H1 (cell line): ENCODE results near the gene CAMK2B. TPM values are rescaled to one million over a fixed set of nuclear protein-coding genes. Genes with fewer than 3 reads are reported as not detected.

Experiments used
- CTCF ChIA-PET: fragments of 300-600 bp; sonication (Branson Sonifier 250); formaldehyde crosslinking; loops from one replicate; lab custom pipeline; 2021; ENCODE audit not compliant: partially characterized antibody; lab: Charles Lee
- POLR2A ChIA-PET: fragments of 300-600 bp; sonication (Branson Sonifier 250); formaldehyde crosslinking; loops from one replicate; lab custom pipeline; 2021; ENCODE audit warnings: inconsistent platforms; ENCODE audit not compliant: partially characterized antibody; lab: Charles Lee
- DNase-seq, 2 experiments: peaks; one replicate each; pipeline versions ENCODE4 v3.0.0 to v3.0.0-alpha.2; 2010 to 2022; ENCODE audit warnings: low spot score in 2 of 2, low read depth in 1 of 2, mixed read lengths in 1 of 2
- FAIRE-seq: peaks from 2 replicates; lab custom pipeline; 2011; peaks lifted over from hg19 to GRCh38; lab: Jason Lieb, UNC
- H2AFZ ChIP-seq: 2 replicates; pipeline ENCODE4 v1.8.1; 2012; ENCODE audit warnings: low read length, inconsistent platforms
- H2AK5ac ChIP-seq: 2 replicates; pipeline ENCODE4 v1.6.1; 2013; ENCODE audit warnings: low read depth, low read length
- H2BK120ac ChIP-seq: replicated peaks from 2 replicates; pipeline ENCODE3; 2013; ENCODE audit warnings: low read depth, low read length, inconsistent platforms
- H2BK12ac ChIP-seq: 2 replicates; pipeline ENCODE4 v1.6.1; 2013; ENCODE audit warnings: low read depth, low read length
- H2BK15ac ChIP-seq: 2 replicates; pipeline ENCODE4 v1.6.1; 2013; ENCODE audit warnings: low read length
- H2BK20ac ChIP-seq: 2 replicates; pipeline ENCODE4 v1.6.1; 2013; ENCODE audit warnings: low read length
- H2BK5ac ChIP-seq: 2 replicates; pipeline ENCODE4 v1.6.1; 2013; ENCODE audit warnings: low read depth, low read length
- H3K14ac ChIP-seq: 2 replicates; pipeline ENCODE4 v1.6.1; 2013; ENCODE audit warnings: inconsistent platforms; ENCODE audit not compliant: insufficient read length
- H3K18ac ChIP-seq: 2 replicates; pipeline ENCODE4 v1.6.1; 2013; ENCODE audit warnings: low read length; ENCODE audit errors: extremely low read depth
- H3K23ac ChIP-seq: 2 replicates; pipeline ENCODE4 v1.6.1; 2013; ENCODE audit warnings: inconsistent platforms; ENCODE audit not compliant: insufficient read length
- H3K23me2 ChIP-seq: 2 replicates; pipeline ENCODE4 v1.6.1; 2013; ENCODE audit warnings: low read depth, low read length
- H3K27ac ChIP-seq: 2 replicates; pipeline ENCODE4 v1.6.1; 2011; ENCODE audit warnings: low read depth, low read length, inconsistent platforms
- H3K27me3 ChIP-seq, 4 experiments: replicated peaks in 1 of 4; 1 replicate in 1 of 4; 2 replicates in 3 of 4; pipeline versions ENCODE4 v1.6.1 to v1.8.1; 2011 to 2013; ENCODE audit warnings: low read length in 3 of 4, mild to moderate bottlenecking in 3 of 4, inconsistent platforms in 2 of 4, mixed read lengths in 2 of 4, moderate library complexity in 1 of 4; ENCODE audit not compliant: control insufficient read depth in 3 of 4, insufficient read depth in 3 of 4; ENCODE audit errors: extremely low read depth in 1 of 4
- H3K36me3 ChIP-seq, 4 experiments: 2 replicates each; pipeline versions ENCODE4 v1.6.1 to v1.8.1; 2011 to 2013; ENCODE audit warnings: mild to moderate bottlenecking in 4 of 4, low read length in 3 of 4, moderate library complexity in 2 of 4, control low read depth in 1 of 4, inconsistent platforms in 1 of 4; ENCODE audit not compliant: insufficient read depth in 4 of 4, control insufficient read depth in 2 of 4
- H3K4ac ChIP-seq: replicated peaks from 2 replicates; pipeline ENCODE3; 2013; ENCODE audit warnings: low read length, low read depth, mixed read lengths, inconsistent platforms; ENCODE audit not compliant: insufficient read length
- H3K4me1 ChIP-seq, 4 experiments: replicated peaks in 1 of 4; 1 replicate in 1 of 4; 2 replicates in 3 of 4; pipeline versions ENCODE4 v1.6.1 to v1.8.1; 2011 to 2013; ENCODE audit warnings: low read length in 3 of 4, inconsistent platforms in 2 of 4, mixed read lengths in 1 of 4; ENCODE audit not compliant: insufficient read depth in 4 of 4, control insufficient read depth in 3 of 4
- H3K4me2 ChIP-seq, 2 experiments: 2 replicates each; pipeline versions ENCODE4 v1.6.1 to v1.8.1; 2011 to 2013; ENCODE audit warnings: low read depth in 2 of 2, low read length in 2 of 2, control low read depth in 1 of 2, inconsistent platforms in 1 of 2, mild to moderate bottlenecking in 1 of 2; ENCODE audit not compliant: insufficient read depth in 1 of 2
- H3K4me3 ChIP-seq, 4 experiments: fragments of 200-600, 300-600 bp in 1 of 4; sonication (generic), shearing (Covaris generic), sonication (Bioruptor Twin) in 1 of 4; 2 replicates each; pipeline versions ENCODE4 v1.5.1 to v1.8.1; 2011 to 2016; ENCODE audit warnings: low read length in 4 of 4, low read depth in 3 of 4, control low read depth in 2 of 4, inconsistent platforms in 2 of 4, mild to moderate bottlenecking in 2 of 4, mixed read lengths in 1 of 4, moderate library complexity in 1 of 4; ENCODE audit not compliant: insufficient read depth in 2 of 4; ENCODE audit errors: extremely low read depth in 1 of 4
- H3K56ac ChIP-seq: replicated peaks from 2 replicates; pipeline ENCODE3; 2013; ENCODE audit warnings: low read depth, mild to moderate bottlenecking, mixed read lengths, low read length, inconsistent platforms; ENCODE audit not compliant: insufficient read length
- H3K79me1 ChIP-seq: 2 replicates; pipeline ENCODE4 v1.6.1; 2013; ENCODE audit warnings: low read depth, low read length, control low read depth
- H3K79me2 ChIP-seq, 2 experiments: 2 replicates each; pipeline versions ENCODE4 v1.6.1 to v1.8.1; 2012 to 2013; ENCODE audit warnings: low read length in 2 of 2, mild to moderate bottlenecking in 2 of 2, inconsistent platforms in 1 of 2; ENCODE audit not compliant: insufficient read depth in 2 of 2, control insufficient read depth in 1 of 2
- H3K9ac ChIP-seq, 4 experiments: replicated peaks in 1 of 4; 1 replicate in 1 of 4; 2 replicates in 3 of 4; pipeline versions ENCODE4 v1.6.1 to v1.8.1; 2011 to 2013; ENCODE audit warnings: low read depth in 3 of 4, low read length in 3 of 4, control low read depth in 2 of 4, mild to moderate bottlenecking in 2 of 4, moderate library complexity in 2 of 4, inconsistent platforms in 1 of 4; ENCODE audit errors: extremely low read depth in 1 of 4
- H3K9me3 ChIP-seq, 2 experiments: 2 replicates each; pipeline versions ENCODE4 v1.6.1 to v1.8.1; 2012 to 2013; ENCODE audit warnings: mild to moderate bottlenecking in 2 of 2, moderate library complexity in 2 of 2, control low read depth in 1 of 2, inconsistent platforms in 1 of 2, low read depth in 1 of 2, low read length in 1 of 2, mixed read lengths in 1 of 2; ENCODE audit not compliant: insufficient read depth in 2 of 2
- H4K20me1 ChIP-seq, 2 experiments: replicated peaks in 1 of 2; 2 replicates each; pipeline versions ENCODE3 to v1.8.1; 2011 to 2013; ENCODE audit warnings: inconsistent platforms in 2 of 2, low read length in 2 of 2, mild to moderate bottlenecking in 1 of 2; ENCODE audit not compliant: insufficient read depth in 2 of 2, control insufficient read depth in 1 of 2
- H4K5ac ChIP-seq: 2 replicates; pipeline ENCODE4 v1.6.1; 2013; ENCODE audit warnings: low read length, low read depth, mixed read lengths, inconsistent platforms; ENCODE audit not compliant: insufficient read length
- H4K8ac ChIP-seq: 2 replicates; pipeline ENCODE4 v1.8.0; 2013; ENCODE audit warnings: mild to moderate bottlenecking, moderate library complexity, low read length, inconsistent platforms; ENCODE audit not compliant: insufficient read depth; ENCODE audit errors: extremely low read depth
- H4K91ac ChIP-seq: replicated peaks from 2 replicates; pipeline ENCODE3; 2013; ENCODE audit warnings: low read length, mixed read lengths, inconsistent platforms; ENCODE audit not compliant: insufficient read length
- CBX5 ChIP-seq: fragments of 300-800, 300-1000 bp; sonication (generic); IDR thresholded peaks from 2 replicates; pipeline ENCODE4 v1.7.1; 2016; ENCODE audit warnings: antibody characterized with exemption, low read length, low read depth
- WGBS, 2 experiments: shearing (Covaris generic) in 1 of 2; methylation state at CpG; one replicate each; pipeline versions ENCODE4 v1.1.6 to v1.1.7; 2013 to 2015; ENCODE audit warnings: low lambda C conversion rate in 2 of 2, mixed read lengths in 2 of 2, inconsistent platforms in 1 of 2, low coverage in 1 of 2, missing lambda C conversion rate in 1 of 2; ENCODE audit not compliant: insufficient replicate concordance in 2 of 2, insufficient coverage in 1 of 2, insufficient read length in 1 of 2; ENCODE audit errors: extremely low coverage in 1 of 2, missing lambda C conversion rate in 1 of 2; 5-methylcytosine and 5-hydroxymethylcytosine counted together
- polyA plus RNA-seq, 7 experiments: library from polyadenylated mRNA; depleted of rRNA in 3 of 7; stranded (reverse) in 5 of 7; unstranded in 2 of 7; fragments of >200 nt in 5 of 7; fragments of 200-250 nt in 2 of 7; gene quantifications; 1 replicate in 5 of 7; 2 replicates in 1 of 7; 4 replicates in 1 of 7; pipeline versions ENCODE4 v1.2.1 to v1.2.3, GENCODE V29; 2011 to 2013; ENCODE audit warnings: missing spikeins in 2 of 7, mixed read lengths in 2 of 7
- total RNA-seq: library from RNA; stranded (reverse); fragmentation: NEBNext Ultra II Directional; extraction: Animal tissue kit (Norgen Biotek cat#: 25700); gene quantifications from 2 replicates; pipeline ENCODE4 v1.2.1, GENCODE V29; 2021

The CAMK2B gene
- total and polyA plus RNA-seq, 2 of the 8 experiments (the other 6 are each of a cell fraction or from before 2014, with no cell fraction given) = 0.05 to 0.15 TPM

DNA sequence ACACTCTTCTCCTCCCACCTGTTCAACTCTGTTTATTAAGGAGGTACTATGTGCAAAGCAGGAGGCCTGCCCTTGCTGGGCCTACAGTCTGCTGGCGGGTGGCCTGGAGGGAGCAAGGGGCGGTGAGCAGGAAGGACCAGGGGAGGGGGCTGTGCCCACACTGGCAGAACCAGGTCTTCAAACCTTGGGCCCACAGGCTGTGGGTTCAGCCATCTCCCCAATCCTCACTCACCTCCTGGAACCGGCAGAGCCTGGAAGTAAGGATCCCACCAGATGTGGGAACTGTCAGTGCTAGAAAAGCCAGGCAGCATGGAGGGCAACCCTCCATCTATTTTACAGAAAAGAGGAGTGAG, 50.8 kb downstream of the CAMK2B start:
- H2BK120ac ChIP-seq = no peak overlapping the region
- H3K36me3 ChIP-seq = no peaks in the 10 kb centered on the region
- no peak overlapping the region for H3K18ac ChIP-seq
- H4K5ac ChIP-seq = no peak overlapping the region
- H3K56ac ChIP-seq = no peak overlapping the region
- H3K27ac ChIP-seq = no peak overlapping the region
- H4K8ac ChIP-seq = no peak overlapping the region
- H2BK5ac ChIP-seq = no peak overlapping the region
- H4K20me1 ChIP-seq = peaks cover 0 to 3% of the 10 kb centered on the region in 2 experiments
- H3K23ac ChIP-seq = no peak overlapping the region
- ChIA-PET POLR2A (no interaction called here), CTCF (interaction anchor here (0.9 to 1.2 kb wide), 3 partner anchors 25 to 74 kb away, joined by 3 to 4 read pairs (median 4); no protein-coding TSS in a partner anchor)
- TF ChIP-seq CBX5 = no peak
- no peak overlapping the region for H3K4me2 ChIP-seq
- DNase-seq (no peak), FAIRE-seq (no peak)
- no peaks in the 10 kb centered on the region; the same call in 1 of the 2 replicates for H3K23me2 ChIP-seq
- H3K14ac ChIP-seq = no peak overlapping the region
- no peak overlapping the region for H4K91ac ChIP-seq
- H3K9me3 ChIP-seq = no peaks in the 10 kb centered on the region
- H3K9ac ChIP-seq = no peak overlapping the region
- H3K4me1 ChIP-seq = peaks cover 0 to 10% (median 5%) of the 10 kb centered on the region in 4 experiments; a peak in 5 of 7 replicates
- no peak overlapping the region for H3K4ac ChIP-seq
- H2AFZ ChIP-seq = no peak overlapping the region
- H3K79me2 ChIP-seq = no peaks in the 10 kb centered on the region
- 71% methylated on average over 3 of the region's 3 CpGs; no CpG with 5 or more reads in 1 of the 2 experiments for WGBS, 2 experiments
- no peak overlapping the region for H2BK12ac ChIP-seq
- H3K4me3 ChIP-seq = no peak overlapping the region
- no peak overlapping the region for H2BK20ac ChIP-seq
- no peak overlapping the region for H2AK5ac ChIP-seq
- H2BK15ac ChIP-seq = no peak overlapping the region
- H3K79me1 ChIP-seq = no peaks in the 10 kb centered on the region
- peaks cover 0 to 25% (median 17%) of the 10 kb centered on the region in 4 experiments; a peak in 5 of 7 replicates for H3K27me3 ChIP-seq
